HG02852 (cell line): ENCODE data around the gene FIS1.
"Not testable (repeated sequence)": the region's sequence is repeated elsewhere in the genome, so short reads cannot be mapped to it uniquely, and the experiment has no call there.

Experiments used
- ATAC-seq: cut with Tn5 transposase; IDR thresholded peaks from one replicate; pipeline ENCODE4 v1.9.1; 2021; ENCODE audit warnings: mild to moderate bottlenecking, moderate library complexity; ENCODE audit not compliant: unreplicated experiment

FIS1 gene

GRCh38 chr7:101206665-101207042 lies 38.2 kb downstream of the FIS1 start:
- no peak for ATAC-seq

- no peak for ATAC-seq
Observed at GRCh38 chr7:101205901-101206664, 38.8 kb downstream of the FIS1 start.

GRCh38 chr7:101203740-101204738 lies 40.8 kb downstream of the FIS1 start:
- ATAC-seq: not testable (repeated sequence)

- no peak for ATAC-seq
Observed at GRCh38 chr7:101202603-101202918, 42.3 kb downstream of the FIS1 start.

GRCh38 chr7:101201695-101202602 lies 42.9 kb downstream of the FIS1 start:
- no peak for ATAC-seq

- ATAC-seq: no peak
Observed at GRCh38 chr7:101200862-101201599, 43.9 kb downstream of the FIS1 start, which contains the start of gene MOGAT3. Gene MOGAT3, minus strand, starts transcription at chr7:101201036. Its CDS starts 182 bp downstream, at chr7:101200854.

GRCh38 chr7:101200504-101200861 lies 44.4 kb downstream of the FIS1 start:
- ATAC-seq: no peak

- not testable (repeated sequence) for ATAC-seq
Observed at GRCh38 chr7:101199522-101199921, 45.4 kb downstream of the FIS1 start.

- no peak for ATAC-seq
Observed at GRCh38 chr7:101198476-101198875, 46.4 kb downstream of the FIS1 start.

GRCh38 chr7:101197991-101198390 lies 46.9 kb downstream of the FIS1 start:
- ATAC-seq: no peak

- ATAC-seq: no peak
Observed at GRCh38 chr7:101195884-101196283, 49.0 kb downstream of the FIS1 start.
